GM12872 (cell line): ENCODE results near the gene F2RL3.

Source experiments
- TF ChIP-seq, protein P1 (sequence below): IDR thresholded peaks from 3 replicates; pipeline ENCODE4 v1.5.1; 2011; ENCODE audit warnings: low read depth, mild to moderate bottlenecking, low read length, moderate library complexity; ENCODE audit not compliant: insufficient read depth

The F2RL3 gene

DNA sequence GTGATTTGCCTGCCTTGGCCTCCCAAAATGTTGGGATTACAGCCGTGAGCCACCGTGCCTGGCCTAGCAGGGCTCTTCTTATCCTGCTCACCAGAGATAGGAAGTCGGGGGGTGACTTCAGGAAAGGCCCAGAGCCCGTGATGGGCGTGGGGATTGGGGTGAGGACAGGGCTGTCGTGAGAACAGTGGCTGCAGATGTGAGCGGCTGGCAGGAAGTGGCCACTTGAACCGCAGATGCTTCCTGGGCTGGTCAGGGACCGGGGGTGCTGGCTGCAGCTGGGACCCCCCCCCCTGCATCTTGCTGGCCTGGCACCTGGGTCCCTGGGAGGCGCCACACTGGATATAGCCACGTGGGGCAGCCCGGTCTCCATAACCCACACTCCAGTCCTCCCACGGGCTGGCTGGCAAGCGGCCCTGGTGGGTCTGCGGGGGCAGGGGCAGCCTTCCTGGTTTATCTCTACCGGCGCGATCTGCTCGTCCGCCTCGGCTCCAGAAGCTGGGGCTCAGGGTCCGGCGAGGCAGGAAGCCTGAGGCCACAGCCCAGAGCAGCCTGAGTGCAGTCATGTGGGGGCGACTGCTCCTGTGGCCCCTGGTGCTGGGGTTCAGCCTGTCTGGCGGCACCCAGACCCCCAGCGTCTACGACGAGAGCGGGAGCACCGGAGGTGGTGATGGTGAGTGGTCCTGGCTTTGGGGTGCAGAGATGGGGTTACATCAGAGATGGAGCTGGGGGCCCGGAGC is at the start of gene F2RL3:
F2RL3 (plus strand) TSS at position 371 of the 737 bp plus-strand sequence; CDS start at position 562, 191 bp downstream.
- TF ChIP-seq, protein P1, sequence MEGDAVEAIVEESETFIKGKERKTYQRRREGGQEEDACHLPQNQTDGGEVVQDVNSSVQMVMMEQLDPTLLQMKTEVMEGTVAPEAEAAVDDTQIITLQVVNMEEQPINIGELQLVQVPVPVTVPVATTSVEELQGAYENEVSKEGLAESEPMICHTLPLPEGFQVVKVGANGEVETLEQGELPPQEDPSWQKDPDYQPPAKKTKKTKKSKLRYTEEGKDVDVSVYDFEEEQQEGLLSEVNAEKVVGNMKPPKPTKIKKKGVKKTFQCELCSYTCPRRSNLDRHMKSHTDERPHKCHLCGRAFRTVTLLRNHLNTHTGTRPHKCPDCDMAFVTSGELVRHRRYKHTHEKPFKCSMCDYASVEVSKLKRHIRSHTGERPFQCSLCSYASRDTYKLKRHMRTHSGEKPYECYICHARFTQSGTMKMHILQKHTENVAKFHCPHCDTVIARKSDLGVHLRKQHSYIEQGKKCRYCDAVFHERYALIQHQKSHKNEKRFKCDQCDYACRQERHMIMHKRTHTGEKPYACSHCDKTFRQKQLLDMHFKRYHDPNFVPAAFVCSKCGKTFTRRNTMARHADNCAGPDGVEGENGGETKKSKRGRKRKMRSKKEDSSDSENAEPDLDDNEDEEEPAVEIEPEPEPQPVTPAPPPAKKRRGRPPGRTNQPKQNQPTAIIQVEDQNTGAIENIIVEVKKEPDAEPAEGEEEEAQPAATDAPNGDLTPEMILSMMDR = no peak

DNA sequence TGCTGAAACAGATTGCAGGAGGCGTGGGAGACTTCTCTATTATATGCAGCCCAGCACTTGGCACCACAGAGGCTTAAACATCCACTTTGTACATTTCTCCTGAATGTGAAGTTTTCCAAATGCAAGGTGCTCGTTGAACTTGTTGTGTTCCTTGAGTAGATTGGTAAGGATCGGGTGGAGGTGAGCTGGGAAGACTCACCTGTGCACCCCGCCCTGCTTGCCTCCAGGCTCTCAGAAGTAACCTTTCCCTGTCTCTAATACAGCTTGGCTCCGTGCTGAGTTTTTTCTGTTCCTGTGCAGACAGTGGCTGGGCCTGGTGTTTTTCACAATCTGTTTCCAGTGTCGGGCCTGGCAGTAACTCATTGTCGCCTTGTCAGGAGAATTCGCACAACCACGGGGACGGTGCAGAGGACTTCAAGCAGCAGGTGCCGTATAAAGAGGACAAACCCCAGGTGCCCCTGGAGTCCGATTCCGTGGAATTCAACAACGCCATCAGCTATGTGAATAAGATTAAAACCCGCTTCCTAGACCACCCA is 47.3 kb upstream of the F2RL3 start:
- TF ChIP-seq, protein P1 = no peak

DNA sequence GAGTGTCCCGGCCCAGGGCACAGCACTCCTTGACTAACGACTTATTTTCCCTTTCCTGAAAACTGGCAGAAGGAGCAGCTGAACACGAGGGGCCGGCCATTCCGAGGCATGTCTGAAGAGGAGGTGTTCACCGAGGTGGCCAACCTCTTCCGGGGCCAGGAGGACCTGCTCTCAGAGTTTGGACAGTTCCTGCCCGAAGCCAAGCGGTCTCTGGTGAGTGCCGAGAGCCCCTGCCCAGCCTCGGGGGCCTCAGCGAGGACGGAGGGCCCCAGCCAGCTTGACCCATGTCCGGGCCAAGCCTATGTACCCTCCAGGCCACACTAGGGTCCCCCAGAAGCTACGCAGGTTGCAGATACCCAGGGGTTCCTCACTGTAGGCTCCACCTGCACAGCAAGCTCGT is 41.9 kb upstream of the F2RL3 start:
- TF ChIP-seq, protein P1 = no peak

DNA sequence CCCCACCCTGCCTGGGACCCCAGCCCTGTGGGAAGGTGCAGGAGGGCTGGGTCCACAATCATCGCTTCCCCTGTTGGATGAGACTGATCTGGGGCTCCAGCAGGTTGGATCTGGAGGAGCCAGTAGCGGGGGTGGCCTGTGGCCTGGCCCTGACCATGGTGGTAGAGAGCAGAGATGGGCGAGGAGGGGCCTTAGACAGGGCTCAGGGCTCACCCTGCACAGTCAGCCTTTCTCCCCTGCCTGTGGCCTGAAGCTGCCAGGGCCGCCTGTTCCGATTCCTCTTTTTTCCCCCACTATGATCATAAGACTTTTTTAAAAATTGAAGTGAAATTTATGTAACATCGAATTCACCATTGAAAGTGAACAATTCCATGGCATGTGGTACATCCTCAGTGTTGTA is 41.4 kb upstream of the F2RL3 start:
- TF ChIP-seq, protein P1 = no peak

DNA sequence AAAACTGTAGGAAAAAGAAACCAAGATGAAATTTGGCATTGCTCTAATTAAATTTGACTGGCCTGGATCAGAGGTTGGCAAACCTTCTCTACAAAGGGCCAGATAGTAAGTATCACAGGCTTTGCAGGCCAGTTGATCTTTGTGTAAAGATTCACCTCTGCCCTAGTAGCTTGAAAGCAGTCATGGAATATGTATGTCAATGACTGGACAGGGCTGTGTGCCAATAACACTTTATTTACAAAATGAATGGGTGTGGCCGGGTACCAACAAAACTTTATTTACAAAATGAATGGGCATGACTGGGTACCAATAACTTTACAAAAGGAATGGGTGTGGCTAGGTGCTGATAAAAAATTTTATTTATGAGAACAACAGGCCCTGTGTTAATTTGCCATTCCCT is 39.6 kb upstream of the F2RL3 start:
- TF ChIP-seq, protein P1 = no peak

DNA sequence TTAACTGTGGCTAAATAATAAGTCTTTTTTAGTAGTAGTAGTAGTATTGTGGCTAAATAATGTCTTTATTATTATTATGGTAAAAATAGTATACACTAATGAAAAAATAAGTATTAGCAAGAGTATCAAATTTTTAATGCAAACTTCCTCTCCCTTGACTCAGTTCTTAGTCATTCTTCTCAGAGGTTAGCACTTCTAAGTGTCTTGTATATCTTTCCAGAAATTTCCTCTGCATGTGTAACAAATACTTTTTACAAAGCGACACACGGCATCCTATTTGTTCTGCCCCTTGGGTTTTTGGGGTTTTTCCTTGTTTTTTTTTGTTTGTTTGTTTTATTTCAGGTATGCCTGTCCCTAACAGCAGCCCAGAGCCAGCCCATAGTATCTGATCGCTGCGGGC is 38.7 kb upstream of the F2RL3 start:
- TF ChIP-seq, protein P1 = no peak

DNA sequence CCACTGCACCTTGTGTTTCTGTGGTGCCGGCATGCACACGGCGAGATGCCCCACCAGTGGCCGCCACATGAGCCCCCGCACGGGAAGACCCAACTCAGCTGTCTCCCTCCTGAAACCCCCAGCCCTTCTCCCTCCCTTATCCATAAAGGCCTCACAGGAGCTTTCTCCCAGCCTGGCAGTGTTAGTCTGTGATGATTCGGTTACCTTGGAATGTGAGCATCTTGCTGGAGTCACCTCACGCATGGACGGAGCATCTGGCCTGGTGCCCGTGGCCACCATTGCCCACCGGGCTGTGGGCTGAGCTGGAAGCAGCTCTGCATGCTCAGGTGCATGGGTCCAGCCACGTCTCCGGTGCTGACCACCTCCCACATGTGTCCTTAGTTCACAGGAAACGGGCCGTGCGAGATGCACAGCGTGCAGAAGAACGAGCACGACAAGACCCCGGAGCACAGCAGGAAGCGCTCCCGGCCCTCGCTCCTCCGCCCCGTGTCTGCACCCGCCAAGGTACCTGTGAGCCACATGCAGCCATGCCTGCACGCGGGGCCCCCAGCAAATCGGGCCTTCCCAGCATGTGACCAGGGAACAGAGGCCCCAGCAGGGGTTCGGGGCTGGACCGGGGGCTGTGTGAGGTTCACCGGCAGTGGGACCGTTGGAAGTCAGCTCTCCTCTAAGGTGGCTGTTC is 37.6 kb upstream of the F2RL3 start:
- TF ChIP-seq, protein P1 = no peak
